ENCODE data around the gene MTHFD2L. TPM values are rescaled to one million over a fixed set of nuclear protein-coding genes. Genes with fewer than 3 reads are reported as not detected.

MTHFD2L gene
- total and polyA plus RNA-seq, 5 experiments from 2014 or later: 5.2 to 14.8 (median 7.8) TPM

DNA sequence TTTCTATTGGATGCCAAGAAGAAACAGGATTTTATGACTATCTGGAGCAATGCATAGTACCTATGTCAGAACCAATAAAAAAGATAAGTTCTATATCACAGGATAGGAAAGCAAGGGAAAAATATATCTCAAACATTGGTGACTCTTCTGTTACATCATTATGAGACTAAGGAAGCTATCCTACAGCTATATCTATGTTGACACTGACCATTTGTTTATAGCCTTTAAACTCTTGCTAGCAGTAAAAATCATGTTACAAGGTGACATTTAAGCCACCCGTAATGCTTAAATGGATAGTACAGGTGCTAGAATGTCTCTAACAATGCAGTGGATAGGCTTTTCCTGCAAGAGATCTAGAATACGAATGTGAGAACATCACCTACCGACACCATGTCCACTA lies 121.8 kb downstream of the MTHFD2L start:
- H3K27ac Mint-ChIP-seq: no peak overlapping the region
- DNase-seq (no peak), ATAC-seq (no peak)
- POLR2A ChIA-PET: no interaction called here
- H3K27me3 Mint-ChIP-seq: no peaks in the 10 kb centered on the region
- peaks cover 18 to 26% (median 22%) of the 10 kb centered on the region in 3 donors for H3K36me3 Mint-ChIP-seq
- H3K9me3 Mint-ChIP-seq: peaks cover 0 to 2% (median 0%) of the 10 kb centered on the region in 9 donors
- no peaks in the 10 kb centered on the region for H3K4me1 Mint-ChIP-seq
- H3K4me3 Mint-ChIP-seq: no peak overlapping the region

GRCh38 chr4:74282926-74283325 lies 125.0 kb downstream of the MTHFD2L start:
- DNase-seq: no peak

DNA sequence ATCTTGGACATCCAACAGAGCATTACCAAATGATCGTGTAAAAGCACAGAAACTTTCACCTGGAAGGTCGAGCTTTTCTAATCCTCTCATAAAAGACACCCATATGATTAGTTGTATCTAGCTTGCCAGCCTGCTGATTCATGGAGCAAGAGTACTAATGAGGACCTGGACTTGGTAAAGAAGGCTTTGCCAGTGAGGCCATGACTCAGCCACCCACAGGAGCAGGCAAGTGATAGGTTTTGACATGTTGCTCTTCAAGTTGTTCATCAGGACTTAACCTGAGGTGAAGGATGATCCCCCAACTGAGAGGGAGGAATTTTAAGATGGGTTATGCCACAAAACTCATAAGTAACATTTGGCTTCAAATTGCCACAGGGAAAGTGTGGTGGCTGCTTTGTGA lies 125.7 kb downstream of the MTHFD2L start:
- POLR2A ChIA-PET: no interaction called here
- H3K36me3 Mint-ChIP-seq: peaks cover 18 to 32% (median 22%) of the 10 kb centered on the region in 3 donors

More at GRCh38 chr4:74282926-74283325, 125.0 kb downstream of the MTHFD2L start:
- no peaks in the 10 kb centered on the region for H3K4me1 Mint-ChIP-seq
- peaks cover 0 to 2% (median 0%) of the 10 kb centered on the region in 9 donors for H3K9me3 Mint-ChIP-seq
- peaks cover 18 to 28% (median 22%) of the 10 kb centered on the region in 3 donors for H3K36me3 Mint-ChIP-seq
- POLR2A ChIA-PET: no interaction called here
- ATAC-seq: no peak
- H3K27me3 Mint-ChIP-seq: no peaks in the 10 kb centered on the region
- H3K27ac Mint-ChIP-seq: no peak overlapping the region
- H3K4me3 Mint-ChIP-seq: no peak overlapping the region

GRCh38 chr4:74284053-74284452 lies 126.1 kb downstream of the MTHFD2L start:
- H3K4me1 Mint-ChIP-seq: no peaks in the 10 kb centered on the region
- no peak for ATAC-seq
- H3K9me3 Mint-ChIP-seq: peaks cover 0 to 2% (median 0%) of the 10 kb centered on the region in 9 donors
- H3K27ac Mint-ChIP-seq: no peak overlapping the region
- POLR2A ChIA-PET: no interaction called here
- H3K27me3 Mint-ChIP-seq: no peaks in the 10 kb centered on the region
- no peak for DNase-seq
- H3K4me3 Mint-ChIP-seq: no peak overlapping the region
- H3K36me3 Mint-ChIP-seq: peaks cover 18 to 34% (median 22%) of the 10 kb centered on the region in 3 donors

More for the DNA sequence above, 125.7 kb downstream of the MTHFD2L start:
- Mint-ChIP-seq H3K4me3 (no peak overlapping the region), H3K27me3 (no peaks in the 10 kb centered on the region), H3K27ac (peak overlapping the region in 1 of 10 donors; percentile 2), H3K4me1 (no peaks in the 10 kb centered on the region), H3K9me3 (peaks cover 0 to 2% (median 0%) of the 10 kb centered on the region in 9 donors)
- no peak for DNase-seq
- no peak for ATAC-seq

GRCh38 chr4:74287164-74287563 lies 129.2 kb downstream of the MTHFD2L start:
- Mint-ChIP-seq H3K4me1 (no peaks in the 10 kb centered on the region), H3K27me3 (no peaks in the 10 kb centered on the region), H3K27ac (no peak overlapping the region), H3K36me3 (peaks cover 10 to 30% (median 13%) of the 10 kb centered on the region in 3 donors), H3K4me3 (no peak overlapping the region), H3K9me3 (peaks cover 0 to 4% (median 0%) of the 10 kb centered on the region in 9 donors)
- ATAC-seq (no peak), DNase-seq (no peak)
- POLR2A ChIA-PET: no interaction called here

- peaks cover 10 to 26% (median 12%) of the 10 kb centered on the region in 3 donors for H3K36me3 Mint-ChIP-seq
- no peaks in the 10 kb centered on the region for H3K27me3 Mint-ChIP-seq
- ATAC-seq (no peak), DNase-seq (no peak)
- H3K9me3 Mint-ChIP-seq: peaks cover 0 to 7% (median 0%) of the 10 kb centered on the region in 9 donors
- H3K27ac Mint-ChIP-seq: no peak overlapping the region
- POLR2A ChIA-PET: no interaction called here
- no peak overlapping the region for H3K4me3 Mint-ChIP-seq
- no peaks in the 10 kb centered on the region for H3K4me1 Mint-ChIP-seq
Measured at GRCh38 chr4:74287791-74288190, 129.9 kb downstream of the MTHFD2L start.

- POLR2A ChIA-PET: no interaction called here
- Mint-ChIP-seq H3K4me1 (no peaks in the 10 kb centered on the region), H3K9me3 (peaks cover 0 to 7% (median 0%) of the 10 kb centered on the region in 9 donors), H3K27ac (no peak overlapping the region), H3K27me3 (no peaks in the 10 kb centered on the region), H3K4me3 (no peak overlapping the region), H3K36me3 (peaks cover 0 to 16% (median 0%) of the 10 kb centered on the region in 3 donors)
- DNase-seq: no peak
- no peak for ATAC-seq
Measured at GRCh38 chr4:74291471-74291870, 133.6 kb downstream of the MTHFD2L start.

DNA sequence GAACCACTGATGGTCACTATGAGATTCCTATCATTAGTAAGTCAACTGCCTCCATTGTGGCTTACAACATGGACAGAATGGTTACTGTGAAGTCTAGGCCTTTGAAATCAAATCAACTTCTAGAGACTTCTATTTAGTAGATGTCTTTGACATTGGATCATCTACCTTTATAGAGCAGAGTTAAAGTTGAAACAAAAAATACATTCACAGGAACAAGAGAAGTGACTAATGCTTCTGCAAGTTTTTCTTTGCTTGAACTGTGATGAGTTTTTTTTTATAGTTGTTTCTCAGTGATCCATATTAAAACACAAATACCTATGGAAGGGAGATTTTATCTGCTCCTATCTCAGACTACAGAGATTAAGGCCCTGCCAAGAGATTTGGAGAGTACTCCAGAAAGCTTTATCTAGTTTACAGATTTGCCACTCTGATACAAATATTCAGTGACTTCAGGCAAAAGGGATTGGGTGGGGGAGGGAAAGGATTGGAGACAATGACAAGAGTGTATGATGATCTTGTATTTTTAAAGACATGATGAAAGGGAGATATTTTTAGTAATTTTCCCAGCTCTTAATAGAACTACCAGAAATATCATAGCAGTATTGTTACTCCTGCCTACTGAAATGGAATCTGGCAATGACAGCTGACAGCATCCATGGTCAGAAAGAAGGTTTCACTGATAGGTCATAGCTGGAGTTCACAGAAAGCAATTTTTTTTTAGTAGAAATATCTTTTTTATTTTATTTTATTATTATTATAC lies 134.4 kb downstream of the MTHFD2L start:
- no peak for DNase-seq
- no peak overlapping the region for H3K4me3 Mint-ChIP-seq
- peaks cover 0 to 7% (median 0%) of the 10 kb centered on the region in 9 donors for H3K9me3 Mint-ChIP-seq
- POLR2A ChIA-PET: no interaction called here
- H3K27me3 Mint-ChIP-seq: no peaks in the 10 kb centered on the region
- H3K4me1 Mint-ChIP-seq: no peaks in the 10 kb centered on the region
- H3K36me3 Mint-ChIP-seq: peaks cover 0 to 16% (median 0%) of the 10 kb centered on the region in 3 donors
- H3K27ac Mint-ChIP-seq: no peak overlapping the region
- no peak for ATAC-seq

DNA sequence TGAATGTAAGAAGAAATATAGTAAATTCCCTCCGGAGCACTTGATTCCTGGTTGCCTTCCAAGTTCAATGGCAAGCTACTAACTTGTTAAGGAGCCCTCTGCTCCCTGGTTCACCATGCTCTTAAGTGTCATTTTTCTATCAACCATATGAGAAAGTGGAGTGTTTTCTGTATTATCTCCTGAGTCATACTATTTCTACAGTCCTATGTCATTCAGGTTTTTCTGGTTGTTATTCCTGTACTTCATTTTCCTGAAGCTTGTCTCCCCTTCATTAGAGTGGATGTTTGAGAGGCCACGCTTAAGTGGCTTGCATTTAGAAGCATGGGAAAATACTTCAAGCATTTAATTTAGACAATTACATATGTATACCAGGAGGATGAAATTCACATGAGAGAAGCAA lies 135.6 kb downstream of the MTHFD2L start:
- no peaks in the 10 kb centered on the region for H3K27me3 Mint-ChIP-seq
- H3K4me3 Mint-ChIP-seq: no peak overlapping the region
- H3K36me3 Mint-ChIP-seq: peaks cover 0 to 13% (median 0%) of the 10 kb centered on the region in 3 donors
- POLR2A ChIA-PET: no interaction called here
- no peak for ATAC-seq
- no peak overlapping the region for H3K27ac Mint-ChIP-seq
- H3K4me1 Mint-ChIP-seq: no peaks in the 10 kb centered on the region
- peaks cover 0 to 7% (median 0%) of the 10 kb centered on the region in 9 donors for H3K9me3 Mint-ChIP-seq
- no peak for DNase-seq

- H3K9me3 Mint-ChIP-seq: peaks cover 0 to 7% (median 0%) of the 10 kb centered on the region in 9 donors
- no peaks in the 10 kb centered on the region for H3K4me1 Mint-ChIP-seq
- DNase-seq (no peak), ATAC-seq (no peak)
- H3K4me3 Mint-ChIP-seq: no peak overlapping the region
- H3K27ac Mint-ChIP-seq: no peak overlapping the region
- H3K27me3 Mint-ChIP-seq: no peaks in the 10 kb centered on the region
- peaks cover 0 to 10% (median 0%) of the 10 kb centered on the region in 3 donors for H3K36me3 Mint-ChIP-seq
- POLR2A ChIA-PET: no interaction called here
Measured at GRCh38 chr4:74294681-74295080, 136.8 kb downstream of the MTHFD2L start.

GRCh38 chr4:74297539-74297938 lies 139.6 kb downstream of the MTHFD2L start:
- H3K4me1 Mint-ChIP-seq: no peaks in the 10 kb centered on the region
- H3K36me3 Mint-ChIP-seq: peaks cover 0 to 10% (median 0%) of the 10 kb centered on the region in 3 donors
- no peak overlapping the region for H3K27ac Mint-ChIP-seq
- no peak overlapping the region for H3K4me3 Mint-ChIP-seq
- POLR2A ChIA-PET: no interaction called here
- H3K9me3 Mint-ChIP-seq: no peaks in the 10 kb centered on the region
- ATAC-seq (no peak), DNase-seq (no peak)
- H3K27me3 Mint-ChIP-seq: no peaks in the 10 kb centered on the region

DNA sequence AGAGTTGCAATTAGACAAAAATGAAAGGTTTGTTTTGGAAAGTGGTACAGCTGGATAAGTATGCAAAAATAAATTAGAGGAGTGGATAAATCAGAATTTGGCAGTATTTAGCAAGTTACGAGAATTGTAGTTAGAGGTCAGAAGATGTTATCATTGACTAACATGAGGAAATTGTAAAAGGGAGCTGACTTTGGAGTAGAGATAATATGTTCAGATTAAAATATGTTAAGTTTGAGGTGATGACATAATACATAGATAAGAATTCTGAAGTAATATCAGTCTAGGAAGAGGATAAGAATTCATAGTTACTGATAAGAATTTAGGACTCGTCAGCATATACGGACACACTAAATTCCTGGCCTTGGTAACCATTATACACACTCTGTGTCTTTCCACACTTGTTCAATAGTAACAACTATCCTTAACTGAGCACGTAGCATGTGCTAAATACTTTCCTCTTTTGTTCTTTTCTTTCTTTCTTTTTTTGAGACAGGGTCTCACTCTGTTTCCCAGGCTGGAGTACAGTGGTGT lies 146.2 kb downstream of the MTHFD2L start:
- ATAC-seq (no peak), DNase-seq (no peak)
- Mint-ChIP-seq H3K4me3 (no peak overlapping the region), H3K27ac (no peak overlapping the region), H3K27me3 (no peaks in the 10 kb centered on the region), H3K9me3 (no peaks in the 10 kb centered on the region), H3K4me1 (peaks cover 2 to 8% (median 7%) of the 10 kb centered on the region in 4 donors), H3K36me3 (no peaks in the 10 kb centered on the region)
- POLR2A ChIA-PET: no interaction called here

DNA sequence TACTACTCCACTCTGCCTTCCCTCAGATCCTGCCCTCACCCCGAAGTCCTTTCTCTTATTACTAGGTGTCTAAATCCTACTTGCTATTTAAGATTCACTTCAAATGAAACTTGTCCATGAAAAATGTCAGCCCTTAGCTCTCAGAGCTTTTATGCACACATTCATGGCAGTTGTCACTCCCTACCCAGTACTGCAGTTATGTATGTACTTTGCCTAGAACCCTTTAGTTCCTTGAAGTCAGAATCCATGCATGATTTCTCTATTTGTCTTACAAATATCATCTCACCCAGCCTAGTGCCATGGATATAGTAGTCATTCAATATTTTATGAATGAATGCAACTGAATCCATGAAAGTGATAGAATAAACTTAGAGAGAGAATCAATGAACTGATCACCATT lies 147.1 kb downstream of the MTHFD2L start:
- DNase-seq (no peak), ATAC-seq (no peak)
- Mint-ChIP-seq H3K4me1 (peaks cover 2 to 14% (median 7%) of the 10 kb centered on the region in 4 donors), H3K4me3 (no peak overlapping the region), H3K36me3 (no peaks in the 10 kb centered on the region), H3K9me3 (no peaks in the 10 kb centered on the region), H3K27me3 (no peaks in the 10 kb centered on the region), H3K27ac (no peak overlapping the region)
- POLR2A ChIA-PET: no interaction called here
